AG08395 (cell line): Measurements from ENCODE around the gene LRRN4CL.
A peak's percentile ranks its signal among the peaks of the same experiment; 100 is the strongest.
"Not testable (repeated sequence)": the region's sequence is repeated elsewhere in the genome, so short reads cannot be mapped to it uniquely, and the experiment has no call there.

Experiments used
- DNase-seq: peaks from one replicate; pipeline ENCODE4 v3.0.0; 2012; ENCODE audit warnings: mixed read lengths, low spot score

LRRN4CL gene

DNA sequence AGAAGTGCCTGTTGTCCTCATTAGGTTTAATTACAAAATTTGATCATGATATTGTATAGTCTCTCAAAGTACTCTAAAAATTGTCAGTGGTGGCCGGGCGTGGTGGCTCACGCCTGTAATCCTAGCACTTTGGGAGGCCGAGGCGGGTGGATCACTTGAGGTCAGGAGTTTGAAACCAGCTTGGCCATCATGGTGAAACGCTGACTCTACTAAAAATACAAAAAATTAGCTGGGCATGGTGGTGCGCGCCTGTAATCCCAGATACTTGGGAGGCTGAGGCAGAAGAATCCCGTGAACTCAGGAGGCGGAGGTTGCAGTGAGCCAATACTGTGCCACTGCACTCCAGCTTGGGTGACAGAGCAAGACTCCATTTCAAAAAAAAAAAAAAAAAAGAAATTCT, 13.9 kb downstream of the LRRN4CL start:
- DNase-seq = not testable (repeated sequence)

DNA sequence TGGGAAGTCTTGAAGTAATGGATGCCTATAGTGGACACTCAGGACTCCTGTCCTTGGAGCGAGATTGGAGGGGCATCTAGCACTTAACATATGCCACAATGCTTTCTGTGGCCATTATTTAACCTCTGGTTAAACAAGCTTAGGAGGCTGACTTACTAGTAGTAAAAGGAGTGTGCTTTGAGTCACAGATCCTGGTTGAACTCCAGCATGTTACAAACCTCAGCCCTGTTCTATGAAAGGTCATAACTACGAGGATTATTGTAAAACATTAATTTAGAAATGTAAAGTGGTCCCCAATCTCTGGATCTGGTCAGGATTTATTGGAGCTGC, 16.2 kb downstream of the LRRN4CL start:
- DNase-seq = no peak

DNA sequence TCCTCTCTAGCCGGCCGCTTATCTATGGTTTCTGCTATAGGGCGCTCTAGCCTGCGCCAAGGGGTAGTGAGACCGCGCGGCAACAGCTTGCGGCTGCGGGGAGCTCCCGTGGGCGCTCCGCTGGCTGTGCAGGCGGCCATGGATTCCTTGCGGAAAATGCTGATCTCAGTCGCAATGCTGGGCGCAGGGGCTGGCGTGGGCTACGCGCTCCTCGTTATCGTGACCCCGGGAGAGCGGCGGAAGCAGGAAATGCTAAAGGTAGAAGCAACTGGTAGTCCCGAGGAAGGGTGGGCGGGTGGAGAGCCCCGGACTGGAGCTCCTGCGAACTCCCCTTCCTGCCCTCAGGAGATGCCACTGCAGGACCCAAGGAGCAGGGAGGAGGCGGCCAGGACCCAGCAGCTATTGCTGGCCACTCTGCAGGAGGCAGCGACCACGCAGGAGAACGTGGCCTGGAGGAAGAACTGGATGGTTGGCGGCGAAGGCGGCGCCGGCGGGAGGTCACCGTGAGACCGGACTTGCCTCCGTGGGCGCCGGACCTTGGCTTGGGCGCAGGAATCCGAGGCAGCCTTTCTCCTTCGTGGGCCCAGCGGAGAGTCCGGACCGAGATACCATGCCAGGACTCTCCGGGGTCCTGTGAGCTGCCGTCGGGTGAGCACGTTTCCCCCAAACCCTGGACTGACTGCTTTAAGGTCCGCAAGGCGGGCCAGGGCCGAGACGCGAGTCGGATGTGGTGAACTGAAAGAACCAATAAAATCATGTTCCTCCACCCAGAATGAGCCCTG, 17.5 kb downstream of the LRRN4CL start, which contains the start of the genes LBHD1 and UQCC3:
LBHD1 (minus strand) TSS at position 660 of the 782 bp plus-strand sequence. CDS start 2,236 bp downstream, outside the sequence.
UQCC3 (plus strand) TSS at position 66 of the 782 bp plus-strand sequence; CDS start at position 139, 73 bp downstream.
- DNase-seq = peak; percentile 69

DNA sequence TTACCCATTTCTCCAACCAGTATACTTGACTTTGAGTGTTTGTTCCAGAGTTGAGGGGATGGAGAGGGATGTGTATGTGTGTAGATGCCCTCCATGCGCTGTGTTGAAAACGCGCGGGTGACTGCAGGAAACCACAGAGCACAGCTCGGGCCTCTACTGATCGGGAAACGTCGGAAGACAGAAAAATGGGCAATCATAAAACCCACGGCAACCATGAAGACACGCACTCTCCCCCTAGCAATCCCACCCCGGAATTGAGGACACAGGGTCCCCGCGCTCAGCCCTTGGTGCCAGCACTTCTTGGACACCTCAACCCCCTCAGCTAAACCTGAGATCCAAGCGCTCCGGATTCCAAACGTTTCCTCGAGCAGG, 18.1 kb downstream of the LRRN4CL start:
- DNase-seq = peak; percentile 35

DNA sequence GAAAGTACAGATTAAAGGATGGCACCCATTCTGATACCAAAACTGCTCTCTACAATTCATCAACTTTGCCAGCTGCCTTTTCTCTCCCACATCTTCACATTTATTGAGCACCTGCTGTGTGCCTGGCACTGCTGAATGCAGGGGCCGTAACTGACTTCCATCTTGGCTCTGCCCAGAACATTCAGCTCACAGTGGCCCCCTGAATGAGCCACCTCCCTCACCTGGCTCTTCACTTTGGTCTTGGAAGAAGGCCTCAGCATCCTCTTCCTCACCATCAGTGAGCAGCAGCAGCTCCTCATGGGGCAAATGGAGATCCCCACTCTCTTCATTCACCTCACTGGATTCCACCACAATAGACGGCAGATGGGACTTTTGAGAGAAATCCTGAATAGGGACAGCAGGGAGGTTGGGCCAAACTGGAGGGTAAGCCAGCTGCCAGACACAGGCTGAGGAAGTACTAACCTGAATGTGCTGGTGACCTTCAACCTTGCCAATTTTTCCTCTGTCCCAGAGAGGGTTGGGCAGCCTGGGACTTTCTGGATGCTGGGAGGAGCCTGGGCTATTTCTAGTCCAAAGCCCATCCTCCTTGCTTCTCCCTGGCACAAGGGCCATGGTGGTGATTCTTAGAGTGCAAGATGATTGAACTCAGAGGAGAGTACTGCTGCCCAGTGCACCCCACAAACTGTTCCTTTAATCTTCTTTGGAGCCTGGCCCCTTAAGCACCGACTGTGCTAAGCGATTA, 19.7 kb downstream of the LRRN4CL start:
- DNase-seq = no peak

DNA sequence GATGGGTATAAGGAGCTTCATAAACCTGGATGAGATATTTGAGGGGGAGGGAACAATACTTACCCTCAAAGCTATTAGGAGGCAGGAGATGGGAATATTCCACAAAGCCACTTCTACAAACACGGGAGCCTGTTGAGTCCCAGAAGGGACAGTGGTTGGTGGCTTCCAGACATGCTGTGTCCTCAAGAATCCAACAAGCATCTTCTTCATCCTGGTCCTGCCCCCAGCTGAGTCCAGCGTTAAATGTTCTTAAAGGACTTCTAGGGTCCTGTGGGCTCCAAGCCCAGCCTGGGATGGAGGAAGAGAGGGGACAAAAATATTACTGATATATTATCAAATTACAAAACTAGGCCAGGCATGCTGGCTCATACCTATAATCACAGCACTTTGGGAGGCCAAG, 21.9 kb downstream of the LRRN4CL start:
- DNase-seq = no peak

DNA sequence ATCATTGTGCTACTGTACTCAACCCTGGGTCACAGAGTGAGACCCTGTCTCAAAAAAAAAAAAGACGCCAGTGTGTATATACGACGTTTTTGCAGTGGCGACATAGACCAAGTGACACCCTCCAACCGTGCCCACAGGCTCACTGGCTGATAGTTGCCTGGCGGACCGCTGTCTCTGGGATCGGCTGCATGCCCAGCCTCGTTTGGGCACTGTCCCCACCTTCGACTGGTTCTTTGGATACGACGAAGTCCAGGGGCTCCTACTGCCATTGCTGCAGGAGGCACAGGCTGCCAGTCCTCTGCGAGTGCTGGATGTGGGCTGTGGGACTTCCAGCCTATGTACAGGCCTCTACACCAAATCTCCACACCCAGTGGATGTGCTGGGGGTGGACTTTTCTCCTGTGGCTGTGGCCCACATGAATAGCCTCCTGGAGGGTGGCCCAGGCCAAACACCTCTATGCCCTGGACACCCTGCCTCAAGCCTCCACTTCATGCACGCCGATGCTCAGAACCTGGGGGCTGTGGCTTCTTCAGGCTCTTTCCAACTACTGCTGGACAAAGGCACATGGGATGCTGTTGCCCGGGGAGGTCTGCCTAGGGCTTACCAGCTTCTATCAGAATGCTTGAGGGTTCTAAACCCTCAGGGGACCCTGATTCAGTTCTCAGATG, 22.9 kb downstream of the LRRN4CL start:
- DNase-seq = no peak

DNA sequence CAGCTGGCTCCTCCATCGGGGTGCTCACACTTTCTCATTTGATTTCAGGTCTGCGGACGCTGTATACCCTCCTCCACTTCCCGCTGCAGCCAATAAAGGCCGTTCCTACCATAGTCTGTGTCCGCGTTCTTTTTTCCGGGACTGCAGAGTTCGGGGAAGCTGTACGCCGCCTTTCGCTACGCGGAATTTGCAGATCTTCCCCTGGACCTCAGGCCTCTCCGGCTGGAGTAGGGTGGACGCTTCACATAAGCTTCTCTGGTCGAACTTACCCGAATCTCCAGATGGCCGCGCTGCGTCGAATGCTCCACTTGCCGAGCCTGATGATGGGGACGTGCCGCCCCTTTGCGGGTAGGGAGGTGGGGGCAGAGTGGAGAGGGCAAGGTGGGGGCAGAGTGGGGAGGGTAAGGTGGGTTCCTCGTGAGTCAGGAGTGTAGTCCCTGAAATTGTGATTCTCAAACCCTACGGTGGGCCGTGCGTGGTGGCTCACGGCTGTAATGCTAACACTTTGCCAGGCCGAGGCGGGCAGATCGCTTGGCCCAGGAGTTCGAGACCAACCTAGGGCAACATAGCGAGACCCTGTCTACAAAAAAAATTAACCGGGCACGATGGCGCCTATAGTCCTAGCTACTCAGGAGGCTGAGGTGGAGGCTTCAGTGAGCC, 23.6 kb downstream of the LRRN4CL start:
- DNase-seq = peak; percentile 41

DNA sequence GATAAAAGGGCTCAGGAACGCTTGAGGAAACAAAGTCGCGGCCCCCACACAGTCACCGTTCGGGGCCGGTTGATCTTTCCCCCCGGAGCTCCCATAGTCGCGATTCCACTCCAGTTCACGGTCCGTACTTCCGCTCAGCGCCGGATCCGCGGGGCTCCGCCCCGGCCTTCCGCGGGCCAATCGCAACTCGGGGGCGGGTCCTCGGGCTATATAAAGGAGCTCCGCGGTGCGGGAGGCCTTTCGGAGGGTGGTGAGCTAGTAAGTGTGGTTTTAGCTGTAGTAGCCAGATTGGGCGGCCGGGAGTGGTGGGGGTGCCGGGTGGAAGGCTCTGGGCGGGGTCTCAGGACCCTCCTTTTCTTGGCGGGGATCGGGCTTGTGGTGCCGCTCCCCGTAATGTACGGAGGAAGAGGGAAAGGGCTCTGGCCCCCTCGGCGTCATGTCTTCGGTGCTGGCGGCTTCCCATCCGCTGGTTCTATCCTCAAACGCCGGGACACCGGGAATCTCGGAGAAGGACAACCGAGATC, 24.2 kb downstream of the LRRN4CL start, which contains the start of the genes C11orf98 and CSKMT:
C11orf98 (minus strand) TSS at position 136 of the 524 bp plus-strand sequence; CDS start at position 95, 41 bp downstream.
CSKMT (plus strand) TSS at position 238 of the 524 bp plus-strand sequence. CDS start 568 bp downstream, outside the sequence.
- peak; percentile 98 for DNase-seq

DNA sequence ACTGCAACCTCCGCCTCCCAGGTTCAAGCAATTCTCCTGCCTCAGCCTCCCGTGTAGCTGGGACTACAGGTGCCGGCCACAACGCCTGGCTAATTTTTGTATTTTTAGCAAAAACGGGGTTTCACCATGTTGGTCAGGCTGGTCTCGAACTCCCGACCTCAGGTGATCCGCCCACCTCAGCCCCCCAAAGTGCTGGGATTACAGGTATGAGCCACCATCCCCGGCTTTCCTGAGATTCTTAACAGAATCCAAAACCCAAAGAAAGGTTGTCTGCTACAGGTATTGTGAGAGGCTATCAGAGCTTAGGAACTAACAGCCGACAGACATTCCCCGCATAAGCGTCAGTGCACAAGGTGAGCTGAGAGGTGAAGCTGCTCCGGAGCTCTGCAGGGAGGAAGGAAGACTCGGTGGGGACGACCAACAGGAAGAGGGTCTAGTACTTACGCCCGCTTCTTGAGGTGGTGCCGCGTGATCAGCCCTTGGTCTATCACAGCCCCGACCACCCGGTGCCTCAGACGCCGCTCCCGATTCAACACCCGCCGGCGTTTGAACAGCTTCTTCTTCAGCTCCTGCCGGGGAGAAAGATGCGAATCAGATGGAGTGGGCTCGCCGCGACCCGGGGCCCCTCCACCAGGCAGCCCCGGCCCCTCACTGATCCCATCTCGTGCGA, 24.8 kb downstream of the LRRN4CL start:
- no peak for DNase-seq

DNA sequence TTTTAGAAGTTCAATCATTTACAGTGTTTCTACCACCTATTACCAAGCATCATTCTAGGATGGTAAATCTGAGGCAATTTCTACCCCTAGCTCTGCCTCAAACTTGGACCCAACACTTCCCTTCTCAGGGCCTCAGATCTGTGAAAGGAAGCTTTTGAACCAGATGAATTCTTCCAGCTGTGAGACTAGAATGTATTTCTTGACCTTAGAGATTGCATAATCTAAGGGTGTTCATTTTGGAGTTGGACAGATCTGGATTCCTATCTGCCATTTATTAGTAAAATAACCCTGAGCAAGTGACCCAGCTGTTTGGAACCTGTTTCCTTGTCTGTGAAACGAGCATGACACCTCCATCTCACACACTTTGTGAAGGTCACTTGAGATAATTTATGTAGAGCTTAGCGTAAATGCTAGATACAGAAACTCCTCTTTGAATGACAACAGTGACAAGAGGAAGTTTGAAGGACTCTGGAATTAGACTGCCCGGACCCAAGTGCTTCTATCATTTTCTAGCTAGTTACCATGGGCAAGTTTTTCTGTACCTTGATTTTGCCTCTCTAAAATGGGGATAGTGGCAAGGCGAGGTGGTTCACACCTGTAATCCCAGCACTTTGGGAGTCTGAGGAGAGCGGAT, 32.4 kb downstream of the LRRN4CL start:
- DNase-seq = no peak

DNA sequence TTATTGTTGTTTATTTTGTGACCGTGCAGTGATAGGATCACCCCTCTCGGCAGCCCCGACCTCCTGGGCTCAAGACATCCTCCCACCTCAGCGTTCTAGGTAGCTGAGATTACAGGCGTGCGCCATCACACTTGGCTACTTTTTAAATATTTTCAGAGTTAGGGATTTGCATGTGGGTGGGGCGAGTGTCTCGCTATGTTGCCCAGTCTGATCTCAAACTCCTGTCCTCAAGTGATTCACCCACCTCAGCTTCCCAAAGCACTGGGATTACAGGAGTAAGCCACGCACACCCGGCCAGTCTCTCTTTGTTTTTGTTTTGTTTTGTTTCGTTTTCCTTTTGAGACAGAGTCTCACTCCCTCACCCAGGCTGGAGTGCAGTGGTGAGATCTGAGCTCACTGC, 35.0 kb downstream of the LRRN4CL start:
- DNase-seq = no peak

DNA sequence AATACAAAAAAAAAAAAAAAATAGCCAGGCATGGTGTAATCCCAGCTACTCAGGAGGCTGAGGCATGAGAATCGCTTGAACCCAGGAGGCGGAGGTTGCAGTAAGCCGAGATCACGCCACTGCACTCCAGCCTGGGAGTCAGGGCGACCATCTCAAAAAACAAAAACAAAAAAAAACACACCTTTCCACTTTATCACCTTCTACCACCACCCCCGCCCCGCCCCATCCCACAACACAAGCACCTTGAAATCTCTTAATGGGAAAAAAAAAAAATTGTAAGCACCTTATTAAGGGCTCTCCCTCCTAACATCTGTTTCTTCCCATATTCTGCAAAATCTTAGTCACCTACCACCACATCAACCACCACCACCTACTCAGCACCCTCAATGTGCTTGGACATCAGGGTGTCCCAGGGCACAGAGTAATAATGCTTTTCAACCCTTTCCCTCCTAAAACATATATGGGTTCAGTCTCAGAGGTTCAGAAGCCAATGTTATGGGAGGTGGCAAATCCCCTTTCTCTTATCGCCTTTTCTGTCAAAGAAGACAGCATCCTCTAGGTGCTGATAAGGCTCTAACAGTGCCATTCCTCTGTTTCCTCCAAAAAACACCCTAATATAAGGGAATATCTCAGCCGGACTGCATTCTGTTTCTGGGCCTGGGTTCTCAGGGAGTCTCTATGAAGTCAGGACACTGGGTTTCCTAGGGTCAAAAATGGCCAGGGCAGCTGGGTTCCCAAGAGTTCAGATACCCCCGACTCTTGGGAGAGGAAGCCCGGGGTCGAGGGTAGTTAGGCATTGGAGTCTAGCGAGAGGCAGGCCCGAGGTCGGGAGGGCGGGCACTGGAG, 36.9 kb downstream of the LRRN4CL start:
- DNase-seq = no peak

DNA sequence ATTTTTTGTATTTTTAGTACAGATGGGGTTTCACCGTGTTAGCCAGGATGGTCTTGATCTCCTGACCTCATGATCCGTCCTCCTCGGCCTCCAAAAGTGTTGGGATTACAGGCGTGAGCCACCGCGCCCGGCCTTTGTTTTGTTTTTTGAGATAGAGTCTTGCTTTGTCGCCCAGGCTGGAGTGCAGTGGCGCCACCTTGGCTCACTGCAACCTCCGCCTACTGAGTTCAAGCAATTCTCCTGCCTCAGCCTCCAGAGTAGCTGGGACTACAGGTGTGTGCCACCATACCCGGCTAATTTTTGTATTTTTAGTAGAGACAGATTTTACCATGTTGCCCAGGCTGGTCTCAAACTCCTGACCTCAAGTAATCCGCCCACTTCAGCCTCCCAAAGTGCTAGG, 39.0 kb downstream of the LRRN4CL start:
- DNase-seq = not testable (repeated sequence)

DNA sequence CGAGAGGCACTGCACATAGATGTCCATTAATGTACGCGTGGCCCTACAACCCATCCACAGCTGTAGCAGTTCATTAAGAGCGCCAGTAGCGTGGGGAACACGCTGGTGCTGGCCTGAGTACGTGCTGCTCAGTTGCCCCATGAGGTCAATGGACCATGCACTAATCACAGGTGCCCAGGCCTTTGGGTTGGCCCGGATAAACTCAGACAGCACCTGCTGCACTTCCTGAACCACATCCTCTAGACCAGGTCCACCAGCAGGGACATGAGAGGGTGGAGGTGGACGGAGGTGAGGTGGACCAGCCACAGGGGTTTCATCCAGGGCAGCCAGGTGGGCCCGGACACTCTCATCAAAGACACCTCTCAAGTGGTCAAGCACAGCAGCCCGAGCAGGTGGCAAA, 39.8 kb downstream of the LRRN4CL start:
- no peak for DNase-seq

DNA sequence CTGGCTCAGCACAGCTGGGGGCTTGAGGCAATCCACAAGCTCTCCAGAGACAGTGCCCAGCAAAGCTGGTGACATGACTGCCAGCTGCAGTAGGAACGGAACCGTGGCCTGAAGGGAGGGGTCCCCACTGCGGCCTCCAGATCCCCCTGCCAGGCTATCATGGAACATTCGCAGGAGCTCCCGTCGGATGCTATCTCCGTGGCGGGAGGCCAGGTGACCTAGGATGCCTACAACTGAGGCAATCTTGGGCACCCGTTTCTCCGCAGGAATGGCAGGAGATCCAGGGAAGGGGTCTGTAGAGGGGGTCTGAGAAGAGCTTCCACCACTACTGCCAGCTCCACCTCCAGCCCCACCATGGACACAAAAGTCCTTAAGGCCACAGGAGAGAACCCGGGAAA, 40.4 kb downstream of the LRRN4CL start:
- no peak for DNase-seq

DNA sequence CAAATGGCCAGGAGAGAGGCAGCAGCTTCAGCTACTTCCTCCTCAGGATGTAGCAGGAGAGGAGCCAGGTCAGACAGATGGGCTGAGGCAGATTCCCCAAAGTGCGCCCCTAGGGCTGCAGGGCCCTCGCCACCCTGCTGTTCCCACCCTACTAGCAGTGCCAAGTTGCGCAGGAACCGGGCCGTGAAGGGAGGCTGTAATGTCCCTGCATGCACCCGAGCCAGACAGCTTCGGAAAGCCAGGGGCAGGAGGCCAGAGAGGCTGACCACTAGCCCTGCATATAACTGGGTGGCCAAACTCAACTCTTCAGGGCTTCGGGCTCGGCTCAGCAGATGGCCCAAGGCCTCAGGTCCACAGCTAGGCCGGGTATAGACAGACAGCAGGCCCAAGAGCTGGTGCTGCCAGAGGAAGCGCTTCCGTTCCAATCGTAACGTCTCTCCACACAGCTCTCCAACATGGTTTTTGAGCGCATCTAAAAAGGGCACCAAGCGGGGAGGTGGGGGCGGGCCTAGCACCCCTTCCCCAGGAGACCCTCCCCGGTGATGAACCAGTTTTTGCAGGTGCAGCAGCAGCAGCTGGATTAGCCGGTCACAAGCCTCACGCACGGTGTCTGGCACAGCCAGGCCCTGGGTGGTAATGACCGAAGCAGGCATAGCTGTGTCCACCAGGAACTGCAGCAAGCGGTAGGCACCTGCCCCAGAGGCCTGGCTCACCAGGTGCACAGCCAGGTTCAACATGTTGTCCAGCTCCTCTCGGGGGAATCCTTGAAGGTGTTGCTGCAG, 41.0 kb downstream of the LRRN4CL start:
- no peak for DNase-seq

DNA sequence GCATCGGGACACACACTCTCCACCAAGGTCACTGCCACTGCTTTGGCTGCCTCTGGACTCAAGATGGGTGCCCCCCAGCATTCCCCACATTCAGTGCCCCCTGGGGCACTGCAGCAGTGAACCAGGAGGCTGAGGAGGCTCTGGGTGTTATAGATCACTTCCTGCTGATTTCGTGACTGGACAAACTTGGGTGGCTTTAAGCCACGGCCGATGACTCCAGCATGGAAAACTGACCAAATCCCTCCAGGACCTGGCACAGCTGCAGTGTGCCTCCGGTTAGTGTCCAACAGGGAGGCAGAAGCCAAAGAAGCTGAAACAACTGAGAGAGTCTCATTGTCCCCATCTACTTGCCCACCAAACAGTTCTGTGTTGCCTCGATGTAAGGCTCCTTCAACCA, 41.7 kb downstream of the LRRN4CL start:
- peak; percentile 29 for DNase-seq
